Measurements from ENCODE around the gene RALGAPB.
"Not testable (repeated sequence)": the region's sequence is repeated elsewhere in the genome, so short reads cannot be mapped to it uniquely, and the experiment has no call there.

RALGAPB gene

GRCh38 chr20:38472513-38473366, at the start of gene RALGAPB:
TSS of gene RALGAPB (plus strand) at chr20:38472843. CDS start at chr20:38488433, 15,590 bp downstream.
- peak; percentile 99 for DNase-seq (ENCODE audit: low spot score)

- no peak for DNase-seq (ENCODE audit: low spot score)
Observed at GRCh38 chr20:38423541-38423940, 49.1 kb upstream of the RALGAPB start.

GRCh38 chr20:38424401-38424800, 48.2 kb upstream of the RALGAPB start:
- no peak for DNase-seq (ENCODE audit: low spot score)

GRCh38 chr20:38426006-38426897, 46.4 kb upstream of the RALGAPB start:
- no peak for DNase-seq (ENCODE audit: low spot score)

GRCh38 chr20:38427655-38428023, 45.0 kb upstream of the RALGAPB start:
- DNase-seq (ENCODE audit: low spot score) = no peak

- DNase-seq (ENCODE audit: low spot score) = no peak
Observed at GRCh38 chr20:38428800-38429199, 43.8 kb upstream of the RALGAPB start.

- DNase-seq (ENCODE audit: low spot score) = no peak
Observed at GRCh38 chr20:38429301-38429700, 43.3 kb upstream of the RALGAPB start.

GRCh38 chr20:38430679-38431325, 41.8 kb upstream of the RALGAPB start:
- no peak for DNase-seq (ENCODE audit: low spot score)

GRCh38 chr20:38432292-38432691, 40.4 kb upstream of the RALGAPB start:
- DNase-seq (ENCODE audit: low spot score) = no peak

- not testable (repeated sequence) for DNase-seq (ENCODE audit: low spot score)
Observed at GRCh38 chr20:38432870-38433269, 39.8 kb upstream of the RALGAPB start.

GRCh38 chr20:38433304-38433972, 39.2 kb upstream of the RALGAPB start:
- DNase-seq (ENCODE audit: low spot score) = no peak

GRCh38 chr20:38434301-38434741, 38.3 kb upstream of the RALGAPB start:
- no peak for DNase-seq (ENCODE audit: low spot score)

- DNase-seq (ENCODE audit: low spot score) = peak; percentile 83
Observed at GRCh38 chr20:38434770-38435554, 37.7 kb upstream of the RALGAPB start, which contains the start of gene SNHG17. TSS of gene SNHG17 (minus strand) at chr20:38435328.

- DNase-seq (ENCODE audit: low spot score) = no peak
Observed at GRCh38 chr20:38435555-38435939, 37.1 kb upstream of the RALGAPB start.

GRCh38 chr20:38437796-38438195, 34.8 kb upstream of the RALGAPB start:
- no peak for DNase-seq (ENCODE audit: low spot score)

GRCh38 chr20:38441110-38441509, 31.5 kb upstream of the RALGAPB start:
- not testable (repeated sequence) for DNase-seq (ENCODE audit: low spot score)

GRCh38 chr20:38441916-38442315, 30.7 kb upstream of the RALGAPB start:
- no peak for DNase-seq (ENCODE audit: low spot score)

GRCh38 chr20:38445381-38445796, 27.3 kb upstream of the RALGAPB start:
- DNase-seq (ENCODE audit: low spot score) = no peak

- no peak for DNase-seq (ENCODE audit: low spot score)
Observed at GRCh38 chr20:38445901-38446425, 26.7 kb upstream of the RALGAPB start.

- peak; percentile 74 for DNase-seq (ENCODE audit: low spot score)
Observed at GRCh38 chr20:38446441-38447209, 26.0 kb upstream of the RALGAPB start.
